ENCODE data around the gene HOXA1.

HOXA1 gene

DNA sequence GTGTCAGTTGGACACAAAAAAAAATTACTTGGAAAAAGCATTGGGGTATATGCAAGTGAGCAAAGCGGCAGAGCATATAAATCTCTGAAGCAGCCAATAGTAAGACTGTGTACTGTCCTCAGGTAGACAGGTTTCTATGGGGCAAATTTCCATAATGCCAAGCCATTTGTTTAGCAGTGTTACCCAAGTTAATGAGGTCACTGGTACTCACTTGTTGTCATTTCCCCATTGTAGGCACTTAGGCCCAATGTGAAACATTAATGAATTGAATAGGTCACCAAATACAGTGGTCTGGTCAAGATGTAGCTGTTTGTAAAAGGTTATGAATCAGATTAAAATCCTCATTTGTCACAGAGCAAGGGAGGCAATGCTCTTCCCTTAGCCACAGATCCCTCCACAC, 27.5 kb downstream of the HOXA1 start:
- no peak overlapping the region for H3K27ac ChIP-seq
- TF ChIP-seq, protein P1, sequence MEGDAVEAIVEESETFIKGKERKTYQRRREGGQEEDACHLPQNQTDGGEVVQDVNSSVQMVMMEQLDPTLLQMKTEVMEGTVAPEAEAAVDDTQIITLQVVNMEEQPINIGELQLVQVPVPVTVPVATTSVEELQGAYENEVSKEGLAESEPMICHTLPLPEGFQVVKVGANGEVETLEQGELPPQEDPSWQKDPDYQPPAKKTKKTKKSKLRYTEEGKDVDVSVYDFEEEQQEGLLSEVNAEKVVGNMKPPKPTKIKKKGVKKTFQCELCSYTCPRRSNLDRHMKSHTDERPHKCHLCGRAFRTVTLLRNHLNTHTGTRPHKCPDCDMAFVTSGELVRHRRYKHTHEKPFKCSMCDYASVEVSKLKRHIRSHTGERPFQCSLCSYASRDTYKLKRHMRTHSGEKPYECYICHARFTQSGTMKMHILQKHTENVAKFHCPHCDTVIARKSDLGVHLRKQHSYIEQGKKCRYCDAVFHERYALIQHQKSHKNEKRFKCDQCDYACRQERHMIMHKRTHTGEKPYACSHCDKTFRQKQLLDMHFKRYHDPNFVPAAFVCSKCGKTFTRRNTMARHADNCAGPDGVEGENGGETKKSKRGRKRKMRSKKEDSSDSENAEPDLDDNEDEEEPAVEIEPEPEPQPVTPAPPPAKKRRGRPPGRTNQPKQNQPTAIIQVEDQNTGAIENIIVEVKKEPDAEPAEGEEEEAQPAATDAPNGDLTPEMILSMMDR (conservative IDR thresholded peaks at IDR 0.05), result no peak

DNA sequence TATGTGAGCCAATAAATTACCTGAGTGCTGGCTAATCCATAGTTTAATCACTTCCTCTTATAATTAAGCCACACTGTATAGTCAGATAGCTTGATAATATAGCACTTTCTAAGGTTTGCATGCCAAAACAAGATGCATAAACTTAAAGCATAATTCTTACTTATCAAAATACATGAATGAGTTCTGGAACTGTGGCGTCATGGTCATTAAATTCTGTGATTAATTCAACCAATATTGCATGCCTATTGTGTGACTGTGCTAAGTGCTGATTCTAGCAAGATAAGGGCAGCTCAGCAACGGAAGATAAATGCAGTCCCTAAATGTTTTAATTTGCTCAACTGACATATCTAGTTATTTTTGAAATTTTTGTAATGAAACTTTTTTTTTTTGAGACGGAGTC, 29.7 kb downstream of the HOXA1 start:
- TF ChIP-seq, protein P1 (conservative IDR thresholded peaks at IDR 0.05), result no peak
- H3K27ac ChIP-seq, result no peak overlapping the region

DNA sequence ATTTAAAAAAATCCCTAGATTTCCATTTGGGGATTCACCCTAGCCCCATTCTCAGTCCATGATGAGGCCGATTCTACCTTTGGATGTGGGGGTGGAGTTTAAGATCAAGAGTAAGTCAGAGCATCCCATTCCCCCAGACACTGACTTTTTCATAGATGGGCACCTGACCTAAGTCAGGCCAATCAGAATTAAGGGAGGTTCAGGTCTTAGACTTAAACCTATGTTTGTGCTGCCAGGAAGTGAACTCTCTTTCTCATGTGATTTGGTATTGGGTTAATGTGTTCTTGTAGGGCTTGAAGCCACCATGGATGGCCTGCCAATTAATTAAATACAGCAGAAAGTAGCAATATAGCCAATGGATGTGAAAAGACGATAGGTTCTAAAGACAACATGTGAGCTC, 30.1 kb downstream of the HOXA1 start:
- H3K27ac ChIP-seq, result no peak overlapping the region
- TF ChIP-seq, protein P1 (conservative IDR thresholded peaks at IDR 0.05), result no peak

DNA sequence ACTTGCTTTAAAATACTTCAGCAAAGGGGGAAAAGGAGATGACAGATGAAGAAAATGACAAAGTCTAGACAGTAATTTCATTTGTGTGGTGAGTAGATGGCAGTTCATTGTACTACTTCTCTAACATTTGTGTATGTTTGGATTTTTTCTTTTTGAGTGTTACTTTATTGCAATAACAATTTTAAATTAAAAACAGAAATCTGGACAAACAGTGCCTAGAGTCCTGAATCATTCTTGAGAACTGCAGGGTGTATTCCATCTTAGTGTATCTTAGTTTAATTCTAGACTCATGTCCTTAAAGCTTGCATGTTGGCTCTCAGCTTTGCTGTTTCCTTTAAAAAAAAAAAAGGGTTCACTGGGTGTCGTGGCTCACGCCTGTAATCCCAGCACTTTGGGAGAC, 31.1 kb downstream of the HOXA1 start:
- TF ChIP-seq, protein P1 (conservative IDR thresholded peaks at IDR 0.05), result no peak
- peak overlapping the region; percentile 42 for H3K27ac ChIP-seq

DNA sequence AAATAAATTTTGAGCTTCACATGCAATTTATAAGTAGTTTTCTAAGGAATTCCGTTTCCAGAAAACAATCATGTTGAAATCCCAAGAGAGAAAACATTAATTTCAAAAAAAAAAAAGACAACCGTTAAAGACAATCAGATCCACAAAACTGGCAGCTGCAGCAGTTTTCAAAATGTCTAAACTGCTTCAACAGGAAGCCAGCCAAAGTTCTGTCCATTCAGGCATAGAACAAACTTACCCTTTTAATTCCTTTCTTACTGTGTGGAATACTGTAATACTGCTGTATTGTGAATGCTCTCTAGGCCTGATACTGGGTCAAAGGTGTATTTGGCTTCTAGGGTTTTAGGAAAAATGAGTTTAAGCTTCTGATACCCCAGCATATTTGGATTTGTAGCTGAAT, 31.6 kb downstream of the HOXA1 start:
- TF ChIP-seq, protein P1 (conservative IDR thresholded peaks at IDR 0.05), result no peak
- peak overlapping the region; percentile 42 for H3K27ac ChIP-seq

DNA sequence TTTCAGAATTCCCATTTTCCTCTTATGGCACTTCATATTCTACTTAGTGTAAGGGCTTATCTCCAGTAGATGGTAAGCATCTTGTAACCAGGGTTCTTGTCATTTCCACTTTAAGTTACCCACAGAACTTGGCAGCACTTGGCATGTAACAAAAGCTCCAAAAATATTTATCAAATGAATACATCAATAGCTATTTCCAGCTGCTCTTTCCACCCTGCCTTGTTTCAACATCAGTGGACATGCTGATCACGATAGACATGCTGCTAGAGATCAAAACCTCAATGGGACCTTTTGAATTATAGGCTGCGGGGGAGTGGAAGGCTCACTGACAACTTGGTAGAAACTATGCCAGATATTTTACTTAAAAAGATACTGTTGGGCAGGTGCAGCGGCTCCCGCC, 32.9 kb downstream of the HOXA1 start:
- TF ChIP-seq, protein P1 (conservative IDR thresholded peaks at IDR 0.05), result no peak
- H3K27ac ChIP-seq, result no peak overlapping the region

DNA sequence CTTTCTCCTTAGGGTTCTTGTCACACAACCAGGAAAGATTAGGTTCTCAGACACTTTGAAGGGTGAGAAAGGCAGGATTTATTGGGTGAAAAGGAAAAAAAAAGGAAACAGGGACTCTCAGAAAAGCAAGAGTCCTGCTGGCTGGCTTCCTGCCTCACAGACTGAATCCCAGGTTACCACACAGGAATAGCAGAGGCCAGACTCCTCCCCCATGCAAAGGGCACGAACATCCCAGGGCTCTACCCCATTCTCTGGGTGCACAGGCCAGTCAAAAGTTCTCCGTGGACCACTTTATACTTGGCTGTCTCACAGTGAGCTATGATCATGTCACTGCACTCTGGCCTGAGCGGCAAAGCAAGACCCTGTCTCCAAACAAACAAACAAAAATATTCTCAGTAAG, 42.6 kb downstream of the HOXA1 start:
- H3K27ac ChIP-seq, result no peak overlapping the region
- TF ChIP-seq, protein P1 (conservative IDR thresholded peaks at IDR 0.05), result no peak

DNA sequence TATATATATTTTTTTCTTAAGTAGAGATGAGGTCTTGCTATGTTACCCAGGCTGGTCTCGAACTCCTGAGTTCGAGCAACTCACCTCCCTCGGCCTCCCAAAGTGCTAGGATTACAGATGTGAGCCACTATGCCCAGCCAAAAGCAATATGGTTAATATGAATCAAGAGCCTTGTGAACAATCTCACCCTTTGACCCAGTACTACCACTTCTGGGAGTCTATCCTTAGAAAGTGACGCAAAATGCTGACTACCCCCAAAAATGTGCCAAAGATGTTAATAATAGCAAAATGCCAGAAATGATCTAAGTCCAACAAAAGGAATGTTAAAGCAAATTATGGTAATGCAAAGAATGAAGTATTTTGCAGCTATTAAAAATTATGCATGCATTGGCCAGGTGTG, 44.3 kb downstream of the HOXA1 start:
- TF ChIP-seq, protein P1 (conservative IDR thresholded peaks at IDR 0.05), result no peak
- H3K27ac ChIP-seq, result no peak overlapping the region
